G401.6 (cell line): ENCODE data around the gene SHISAL2A.

ENCODE experiments used
- FAIRE-seq: peaks from 2 replicates; lab custom pipeline; 2012; peaks lifted over from hg19 to GRCh38; lab: Jason Lieb, UNC

SHISAL2A gene

GRCh38 chr1:52632732-52633290 lies at the start of gene SHISAL2A:
Gene SHISAL2A, plus strand, starts transcription at chr1:52633168. Its CDS starts 326 bp downstream, at chr1:52633494.
- FAIRE-seq, result no peak

- no peak for FAIRE-seq
Measured at GRCh38 chr1:52585474-52585873, 47.5 kb upstream of the SHISAL2A start.

DNA sequence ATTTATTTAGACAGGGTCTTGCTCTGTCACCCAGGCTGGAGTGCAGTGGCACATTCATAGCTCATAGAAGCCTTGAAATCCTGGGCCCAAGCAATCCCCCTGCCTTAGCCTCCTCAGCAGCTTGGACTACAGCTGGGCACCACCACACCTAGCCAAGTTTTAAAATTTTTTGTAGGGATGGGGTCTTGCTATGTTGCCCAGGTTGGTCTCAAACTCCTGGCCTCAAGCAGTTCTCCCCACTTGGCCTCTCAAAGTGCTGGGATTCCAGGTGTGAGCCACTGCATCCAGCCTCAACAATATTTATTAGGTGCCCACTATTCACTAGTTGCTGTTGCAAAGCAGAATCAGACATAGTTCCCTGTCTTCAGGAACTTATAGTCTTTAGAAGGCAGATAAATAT lies 44.9 kb upstream of the SHISAL2A start:
- FAIRE-seq, result no peak

- no peak for FAIRE-seq
Measured at GRCh38 chr1:52588535-52588934, 44.4 kb upstream of the SHISAL2A start.

DNA sequence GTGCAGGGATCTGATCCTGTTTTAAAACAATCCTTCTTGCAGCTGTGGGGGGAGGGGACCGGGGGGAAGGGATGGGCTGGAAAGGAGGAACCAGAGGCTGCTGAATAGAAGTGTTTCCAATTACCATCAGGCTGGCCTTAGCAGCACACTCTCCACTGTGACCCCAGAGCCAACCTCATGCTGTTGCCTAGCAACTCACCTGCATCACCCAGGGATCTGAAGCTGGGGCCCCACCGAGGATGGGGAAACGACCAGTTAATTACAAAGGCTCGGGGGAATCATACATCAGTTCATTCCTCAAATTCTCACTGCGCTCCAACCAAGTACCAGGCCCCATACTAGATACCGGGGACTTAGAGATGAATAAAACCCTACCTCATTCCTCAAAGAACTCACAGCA lies 42.7 kb upstream of the SHISAL2A start:
- FAIRE-seq, result no peak

- FAIRE-seq, result no peak
Measured at GRCh38 chr1:52592637-52593323, 40.2 kb upstream of the SHISAL2A start.

DNA sequence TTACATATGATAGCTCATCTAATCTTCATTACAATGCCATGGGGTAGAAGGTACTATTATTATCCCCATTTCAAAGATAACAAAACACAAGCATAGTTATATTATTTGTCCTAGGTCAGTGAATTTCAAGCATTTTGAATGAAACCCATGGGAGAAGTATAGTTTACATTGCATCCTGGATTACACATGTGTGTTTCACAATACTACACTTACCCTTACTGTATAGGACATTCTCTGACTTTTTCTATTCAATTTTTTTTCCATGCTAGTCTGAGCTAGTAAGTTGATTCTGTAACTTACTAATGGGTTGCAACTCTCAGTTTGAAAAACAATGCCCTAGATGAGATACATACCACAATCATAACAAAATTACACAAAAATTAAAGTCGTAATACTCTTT lies 39.5 kb upstream of the SHISAL2A start:
- FAIRE-seq, result no peak

- FAIRE-seq, result no peak
Measured at GRCh38 chr1:52595061-52595460, 37.9 kb upstream of the SHISAL2A start.

DNA sequence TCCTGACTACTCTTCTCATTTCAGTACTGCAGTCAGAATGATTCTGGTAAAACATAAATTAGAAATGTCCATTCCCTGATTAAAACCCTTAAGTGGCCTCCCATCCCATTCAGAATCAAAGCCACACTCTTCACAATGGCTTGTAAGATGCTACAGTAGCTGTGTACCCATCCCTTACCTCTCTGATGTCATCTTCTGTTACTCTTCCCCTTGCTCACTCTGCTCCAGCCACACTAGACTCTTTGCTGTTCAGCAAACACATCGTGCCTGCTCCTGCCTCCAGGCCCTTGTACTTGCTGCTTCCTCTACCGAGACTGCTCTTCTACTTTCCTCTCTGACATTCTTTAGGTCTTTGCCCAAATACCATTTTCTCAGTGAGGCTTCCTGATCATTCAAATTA lies 35.1 kb upstream of the SHISAL2A start:
- FAIRE-seq, result no peak

GRCh38 chr1:52598729-52599128 lies 34.2 kb upstream of the SHISAL2A start:
- no peak for FAIRE-seq

DNA sequence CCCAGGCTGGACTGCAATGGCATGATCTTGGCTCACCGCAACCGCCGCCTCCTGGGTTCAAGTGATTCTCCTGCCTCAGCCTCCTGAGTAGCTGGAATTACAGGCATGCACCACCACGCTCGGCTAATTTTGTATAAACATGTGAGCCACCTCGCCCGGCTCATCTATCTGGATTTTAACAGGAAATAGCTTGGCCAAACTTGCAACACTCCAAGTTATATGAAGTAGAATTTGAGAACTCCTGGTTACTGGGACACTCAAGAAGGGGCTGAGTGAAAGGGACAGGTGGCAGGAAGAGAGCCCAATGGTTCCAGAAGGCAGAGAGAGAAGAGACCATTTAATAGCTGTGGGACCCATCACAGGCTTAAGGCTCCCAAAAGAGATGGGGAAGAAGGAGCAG lies 33.7 kb upstream of the SHISAL2A start:
- no peak for FAIRE-seq

DNA sequence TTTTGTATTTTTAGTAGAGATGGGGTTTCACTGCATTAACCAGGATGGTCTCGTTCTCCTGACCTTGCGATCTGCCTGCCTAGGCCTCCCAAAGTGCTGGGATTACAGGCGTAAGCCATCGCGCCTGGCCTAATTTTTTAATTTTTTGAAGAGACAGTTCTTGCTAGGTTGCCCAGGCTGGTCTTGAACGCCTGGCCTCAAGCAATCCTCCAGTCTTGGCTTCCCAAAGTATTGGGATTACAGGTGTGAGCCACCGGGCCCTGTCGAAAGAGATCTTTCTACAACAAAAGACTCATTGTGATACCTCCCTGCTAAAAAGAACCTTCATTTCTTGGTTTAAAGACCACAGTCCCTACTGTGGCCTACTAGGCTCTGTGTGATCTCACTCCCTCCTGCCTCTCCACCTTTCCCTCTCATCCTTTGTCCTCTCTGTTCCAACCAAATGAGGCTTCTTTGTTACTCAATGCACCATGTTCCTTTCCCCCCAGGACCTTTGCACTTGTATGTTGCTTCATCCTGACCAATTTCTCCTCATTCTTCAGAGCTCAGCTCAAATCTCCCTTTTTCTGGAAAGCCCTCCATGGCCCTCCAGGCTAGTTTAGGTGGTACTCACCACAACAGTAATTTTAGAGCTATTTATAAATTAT lies 32.3 kb upstream of the SHISAL2A start:
- no peak for FAIRE-seq

DNA sequence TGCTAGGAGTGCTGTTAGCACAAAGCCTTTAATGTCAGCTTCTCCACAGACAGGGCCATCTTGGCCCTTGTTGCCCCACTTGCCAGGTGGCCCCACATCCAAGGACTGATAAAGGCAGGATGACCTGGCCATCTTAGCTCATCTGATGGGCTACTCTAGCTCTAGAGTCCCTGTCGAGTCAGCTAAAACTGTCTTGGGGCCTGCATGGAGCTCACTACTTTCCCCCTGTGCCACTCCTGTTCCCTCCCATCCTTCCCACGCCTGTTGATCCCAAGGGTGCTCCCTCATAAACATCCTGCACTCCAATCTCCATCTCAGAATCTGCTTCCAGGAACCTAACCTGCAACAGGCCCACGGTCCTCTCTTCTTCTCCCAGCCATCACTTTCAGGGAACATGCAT lies 31.4 kb upstream of the SHISAL2A start:
- no peak for FAIRE-seq

DNA sequence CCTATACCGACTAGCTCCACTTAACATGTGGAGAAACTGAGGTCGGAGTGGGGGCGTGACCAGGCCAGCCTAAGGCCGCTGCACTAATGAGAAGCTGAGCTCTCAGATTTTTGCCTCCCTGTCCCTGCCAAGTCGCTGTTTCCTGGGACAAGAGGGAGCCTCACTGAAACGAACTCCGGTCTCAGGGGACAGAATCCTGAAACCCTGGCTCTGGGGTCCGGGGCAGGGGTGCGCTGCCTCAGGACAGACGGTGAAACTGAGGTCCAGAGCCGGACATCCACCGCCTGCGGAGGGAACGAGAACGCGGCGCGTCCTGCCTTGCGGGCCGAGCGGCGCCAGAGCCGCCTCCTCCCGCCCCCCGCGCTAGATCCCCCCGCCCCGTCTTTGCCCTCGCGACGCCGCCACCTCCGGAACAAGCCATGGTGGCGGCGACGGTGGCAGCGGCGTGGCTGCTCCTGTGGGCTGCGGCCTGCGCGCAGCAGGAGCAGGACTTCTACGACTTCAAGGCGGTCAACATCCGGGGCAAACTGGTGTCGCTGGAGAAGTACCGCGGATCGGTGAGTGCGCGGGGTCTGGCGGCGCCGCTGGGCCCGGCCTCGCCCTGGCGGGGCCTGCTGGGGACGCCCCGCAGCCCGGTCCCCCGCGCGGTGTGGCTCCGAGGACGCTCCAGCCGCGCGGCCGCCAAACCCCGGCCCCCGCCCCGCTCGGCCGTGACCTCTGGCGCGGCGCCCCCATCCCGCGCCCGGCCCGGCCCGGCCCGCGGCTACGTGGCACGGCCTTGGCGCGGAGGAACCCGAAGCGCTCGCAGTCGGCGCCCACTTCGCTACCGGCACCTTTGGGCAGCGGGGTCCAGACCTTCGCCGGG lies 30.7 kb upstream of the SHISAL2A start, which contains the start of gene GPX7:
Gene GPX7 (plus strand): TSS at position 381 of the 865 bp plus-strand sequence. CDS start 39 bp downstream, at position 420.
- no peak for FAIRE-seq

DNA sequence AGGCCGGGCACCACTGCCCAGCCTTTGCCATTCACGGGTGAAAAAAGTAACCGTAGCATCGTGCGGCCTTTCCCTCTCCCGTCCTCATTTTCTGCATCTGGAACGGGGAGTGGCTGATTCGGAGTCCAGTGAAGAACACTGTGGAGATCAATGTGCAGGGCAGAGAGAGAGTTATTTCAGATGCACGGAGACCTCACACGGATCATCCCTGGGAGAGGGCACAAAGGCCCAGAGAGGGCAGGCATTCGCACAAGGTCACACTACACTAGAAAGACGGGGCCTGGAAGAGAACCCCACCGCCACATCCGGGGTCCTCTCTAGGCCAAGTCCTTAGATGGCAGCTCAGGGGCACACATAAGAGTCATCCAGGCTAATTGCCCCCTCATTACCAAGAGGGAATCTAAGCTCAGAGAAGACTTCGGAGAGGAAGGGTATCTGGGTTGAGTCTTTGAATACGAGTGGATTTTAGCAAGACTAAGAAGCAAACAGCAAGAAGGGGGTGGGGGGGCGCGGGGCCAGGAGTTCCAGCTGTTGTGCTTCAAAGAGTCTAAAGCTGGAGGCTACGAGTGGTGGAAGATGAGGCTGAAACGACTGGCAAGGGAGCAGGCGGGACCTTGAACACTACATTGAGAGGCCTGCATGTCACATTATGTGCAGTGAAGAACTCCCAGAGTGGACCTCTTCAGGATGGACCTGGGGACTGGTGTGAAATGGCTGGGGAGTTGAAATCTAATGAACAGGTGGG lies 29.9 kb upstream of the SHISAL2A start:
- no peak for FAIRE-seq

DNA sequence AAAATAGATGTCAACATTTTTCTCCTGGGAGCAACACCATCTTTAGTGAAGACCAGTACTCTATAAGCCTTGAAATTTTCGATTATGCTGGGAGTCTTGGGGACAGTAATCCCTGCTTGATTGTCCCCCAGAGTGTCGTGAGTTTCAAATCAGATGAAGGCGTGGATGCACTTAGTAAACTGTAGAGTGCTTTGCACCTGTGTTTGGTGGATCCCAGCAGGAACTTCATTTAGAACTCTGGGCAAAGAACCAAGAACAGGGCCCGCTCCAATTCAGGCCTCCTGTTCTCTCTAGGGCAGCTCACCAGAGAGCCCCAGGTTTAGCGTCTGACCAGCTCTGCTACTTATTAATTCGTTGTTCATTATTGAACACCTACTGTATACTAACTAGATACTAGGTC lies 29.3 kb upstream of the SHISAL2A start:
- FAIRE-seq, result no peak

DNA sequence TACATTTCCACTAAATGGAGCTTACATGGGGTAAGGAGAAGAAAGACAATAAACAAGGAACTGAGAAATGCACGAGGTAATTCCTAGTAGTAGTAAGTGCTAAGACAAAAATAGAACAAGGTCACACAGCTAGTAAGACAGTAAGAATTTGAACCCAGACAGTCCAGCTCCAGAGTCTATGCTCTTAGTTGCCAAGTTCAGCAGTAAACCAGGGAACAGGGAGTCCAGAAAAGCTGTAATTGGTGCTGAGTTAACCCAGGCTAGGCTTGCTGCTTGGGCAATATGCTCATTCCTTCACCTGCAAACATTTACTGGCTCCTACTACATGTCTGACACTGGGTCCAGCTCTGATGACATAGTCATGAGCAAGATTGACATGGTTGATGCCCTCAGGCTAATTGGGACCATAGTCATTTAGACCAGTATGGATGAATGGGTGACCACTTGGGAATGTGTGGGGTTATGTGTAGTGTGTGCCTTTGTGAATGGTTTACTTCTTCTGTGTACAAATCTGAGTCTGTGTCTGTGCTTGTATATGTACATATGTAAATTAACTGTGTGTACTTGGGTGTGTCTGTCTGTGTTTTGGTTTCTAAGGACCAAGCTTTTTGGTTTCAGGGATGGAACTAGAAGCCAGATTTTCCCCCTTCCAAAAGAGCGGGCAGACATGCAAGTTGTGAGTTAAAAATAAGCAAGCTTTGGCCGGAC lies 28.8 kb upstream of the SHISAL2A start:
- no peak for FAIRE-seq

DNA sequence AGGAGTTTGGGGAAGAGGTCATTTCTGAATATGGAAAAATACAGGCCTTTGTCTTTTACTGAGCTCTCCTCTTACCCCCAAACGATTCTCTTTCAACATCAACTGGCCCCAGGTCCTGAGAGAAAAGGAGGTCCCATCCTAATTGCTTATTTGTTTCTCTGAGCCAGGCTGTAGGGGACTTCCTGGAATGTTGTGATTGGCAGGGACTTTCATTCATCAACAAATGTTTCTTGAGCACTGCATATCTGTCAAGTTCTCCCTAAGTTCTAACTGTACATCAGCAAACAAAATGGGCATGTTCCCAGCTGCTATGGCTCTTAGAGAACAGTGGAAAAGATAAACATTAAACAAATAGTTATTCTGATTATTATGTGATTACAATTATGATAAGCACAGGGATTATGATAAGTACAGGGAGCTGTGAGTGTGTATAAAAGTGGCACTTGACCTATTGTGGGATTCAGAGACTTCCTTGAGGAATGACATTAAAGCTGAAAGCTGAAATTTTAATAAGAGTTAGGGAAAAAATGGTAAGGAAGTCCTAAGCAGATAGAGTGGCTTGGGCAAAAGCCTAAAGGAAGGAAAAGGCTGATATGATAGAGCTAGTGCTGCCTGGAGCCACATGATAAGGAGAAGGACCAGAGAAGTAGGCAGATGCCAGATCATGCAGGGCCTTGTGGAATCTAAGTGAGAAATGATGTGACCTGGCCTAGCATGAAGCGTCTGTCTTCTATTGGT lies 19.2 kb upstream of the SHISAL2A start:
- FAIRE-seq, result no peak

- no peak for FAIRE-seq
Measured at GRCh38 chr1:52614671-52615070, 18.3 kb upstream of the SHISAL2A start.

GRCh38 chr1:52615489-52616042 lies 17.4 kb upstream of the SHISAL2A start:
- no peak for FAIRE-seq
